GM19023 (cell line): ENCODE data around the gene C5orf22.
"Not testable (repeated sequence)": the region's sequence is repeated elsewhere in the genome, so short reads cannot be mapped to it uniquely, and the experiment has no call there.

Experiments used
- ATAC-seq: cut with Tn5 transposase; IDR thresholded peaks from one replicate; pipeline ENCODE4 v1.9.1; 2021; ENCODE audit warnings: mild to moderate bottlenecking, moderate library complexity; ENCODE audit not compliant: unreplicated experiment

C5orf22 gene

GRCh38 chr5:31602305-31602704 lies 70.2 kb downstream of the C5orf22 start:
- not testable (repeated sequence) for ATAC-seq

- no peak for ATAC-seq
These were observed 72.1 kb downstream of the C5orf22 start for GRCh38 chr5:31604240-31604639.

DNA sequence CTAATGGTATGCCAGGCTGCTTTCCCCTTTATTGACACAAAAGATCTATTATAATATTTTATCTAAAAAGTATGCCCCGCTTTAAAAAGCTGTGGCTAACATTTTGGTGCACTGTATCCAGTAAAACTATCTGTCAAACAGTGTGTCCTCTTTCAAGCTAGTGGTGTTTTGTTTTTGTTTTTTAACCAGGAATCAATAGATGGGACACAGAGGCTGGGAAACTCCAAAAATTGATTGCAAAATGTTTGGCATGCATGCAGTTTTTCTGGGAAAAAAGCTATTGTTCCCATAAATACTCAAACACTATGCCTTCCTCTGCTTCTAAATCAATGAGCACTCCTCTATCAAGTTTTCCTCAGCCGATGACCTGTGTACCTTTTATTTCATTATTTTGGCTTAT lies 72.5 kb downstream of the C5orf22 start:
- no peak for ATAC-seq
